Peyer's patch (tissue), 4 donors: Measurements from ENCODE around the gene ZBTB6.

Experiments used
- CTCF ChIP-seq, 6 experiments: fragments of 450-650 bp in 4 of 6; fragments of 200-600 bp in 2 of 6; sonication (generic) in 1 of 6; IDR thresholded peaks; one replicate each; pipeline ENCODE4 v1.5.1; 2017 to 2019; ENCODE audit warnings: antibody characterized with exemption in 6 of 6, mild to moderate bottlenecking in 3 of 6, moderate library complexity in 1 of 6
- POLR2A ChIP-seq, 2 donors: fragments of 450-650 bp; IDR thresholded peaks; one replicate each; pipeline ENCODE4 v1.5.1; 2017; ENCODE audit warnings: antibody characterized with exemption in 2 of 2, mild to moderate bottlenecking in 2 of 2, moderate library complexity in 2 of 2

GRCh38 chr9:122955961-122956360 is 42.8 kb upstream of the ZBTB6 start:
- no peak for TF ChIP-seq CTCF (IDR thresholded peaks at IDR 0.05)
- no peak for TF ChIP-seq POLR2A (IDR thresholded peaks at IDR 0.05)
